Measurements from ENCODE around the gene PPP1R2B. TPM values are rescaled to one million over a fixed set of nuclear protein-coding genes. Genes with fewer than 3 reads are reported as not detected.

Gene PPP1R2B
- total RNA-seq (under 1 TPM in 2 of 4 donors, not detected in 2; 0.38 to 0.39 TPM), polyA plus RNA-seq (under 1 TPM in 2 of 3 donors, not detected in 1; 0.05 to 0.09 TPM)
- long read RNA-seq, donor 1 = 0 reads
- long read RNA-seq, donor 2 = 0 reads

DNA sequence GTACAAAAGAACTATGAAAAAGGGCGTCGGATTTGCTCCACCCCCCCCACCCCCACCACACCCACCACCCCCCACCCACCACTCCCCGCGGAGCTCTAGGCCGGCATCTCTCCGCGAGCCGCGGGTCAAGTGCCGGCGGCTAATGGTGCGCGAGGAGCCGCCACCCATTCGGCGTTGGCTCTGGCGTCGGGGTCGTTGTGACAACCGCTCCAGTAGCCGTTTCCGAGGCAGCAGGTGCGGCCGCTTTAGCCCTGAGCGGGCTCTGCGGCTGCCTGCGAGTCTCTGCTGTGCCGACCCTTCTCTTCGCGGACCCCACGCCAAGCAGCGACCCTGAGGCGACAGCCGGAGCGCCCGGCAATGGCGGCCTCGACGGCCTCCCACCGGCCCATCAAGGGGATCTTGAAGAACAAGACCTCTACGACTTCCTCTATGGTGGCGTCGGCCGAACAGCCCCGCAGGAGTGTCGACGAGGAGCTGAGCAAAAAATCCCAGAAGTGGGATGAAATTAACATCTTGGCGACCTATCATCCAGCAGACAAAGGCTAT lies at the start of gene PPP1R2B:
Gene PPP1R2B, plus strand, starts transcription at position 90 of the 546 bp plus-strand sequence. Its CDS starts 268 bp downstream, at position 358.
- no peak within 1 kb of the TSS for H3K27ac ChIP-seq
- H3K4me3 ChIP-seq = no peak within 1 kb of the TSS
- peaks cover 0 to 13% (median 0%) of the 10 kb centered on the region in 3 donors for H3K27me3 ChIP-seq (ENCODE audit: insufficient read depth in 3 of 3, low read length in 2 of 3)
- intact Hi-C loops (cut with DNase I) = no loop called here
- H3K36me3 ChIP-seq (ENCODE audit: insufficient read depth in 1 of 2, low read depth in 1 of 2) = no peaks in the 10 kb centered on the region
- H3K4me1 ChIP-seq = no peaks in the 10 kb centered on the region
- 45 to 53% (median 48%) methylated on average over 43 to 48 of the region's 48 CpGs for WGBS, 3 donors
- DNase-seq (no peak), ATAC-seq (no peak)
- TF ChIP-seq, protein P1, sequence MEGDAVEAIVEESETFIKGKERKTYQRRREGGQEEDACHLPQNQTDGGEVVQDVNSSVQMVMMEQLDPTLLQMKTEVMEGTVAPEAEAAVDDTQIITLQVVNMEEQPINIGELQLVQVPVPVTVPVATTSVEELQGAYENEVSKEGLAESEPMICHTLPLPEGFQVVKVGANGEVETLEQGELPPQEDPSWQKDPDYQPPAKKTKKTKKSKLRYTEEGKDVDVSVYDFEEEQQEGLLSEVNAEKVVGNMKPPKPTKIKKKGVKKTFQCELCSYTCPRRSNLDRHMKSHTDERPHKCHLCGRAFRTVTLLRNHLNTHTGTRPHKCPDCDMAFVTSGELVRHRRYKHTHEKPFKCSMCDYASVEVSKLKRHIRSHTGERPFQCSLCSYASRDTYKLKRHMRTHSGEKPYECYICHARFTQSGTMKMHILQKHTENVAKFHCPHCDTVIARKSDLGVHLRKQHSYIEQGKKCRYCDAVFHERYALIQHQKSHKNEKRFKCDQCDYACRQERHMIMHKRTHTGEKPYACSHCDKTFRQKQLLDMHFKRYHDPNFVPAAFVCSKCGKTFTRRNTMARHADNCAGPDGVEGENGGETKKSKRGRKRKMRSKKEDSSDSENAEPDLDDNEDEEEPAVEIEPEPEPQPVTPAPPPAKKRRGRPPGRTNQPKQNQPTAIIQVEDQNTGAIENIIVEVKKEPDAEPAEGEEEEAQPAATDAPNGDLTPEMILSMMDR (IDR thresholded peaks at IDR 0.05) = no peak
- peaks cover 10% of the 10 kb centered on the region for H3K9me3 ChIP-seq

DNA sequence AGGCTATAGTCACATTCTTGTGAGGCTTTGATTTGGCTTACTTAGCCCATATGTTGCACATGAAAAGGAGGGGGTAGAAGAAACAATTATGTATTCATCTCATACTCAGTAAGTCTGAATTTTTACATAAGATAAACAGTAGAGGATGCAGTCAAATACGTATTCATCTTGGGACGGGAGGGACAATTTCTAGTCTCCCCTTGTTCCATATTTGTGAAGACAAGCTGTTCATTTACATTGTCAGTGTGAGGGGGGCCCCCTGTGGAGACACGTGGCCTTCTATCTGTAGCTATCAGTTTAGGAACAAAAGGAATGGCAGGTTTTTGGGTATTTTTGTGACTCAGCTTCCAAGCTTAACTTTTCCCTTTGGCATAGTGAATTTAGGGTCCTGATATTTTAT lies 49.2 kb upstream of the PPP1R2B start:
- DNase-seq (no peak), ATAC-seq (peak in 1 of 4 donors; percentile 48)
- WGBS, 3 donors = 57 to 67% (median 60%) methylated on average over 3 of the region's 3 CpGs
- no peaks in the 10 kb centered on the region for H3K4me1 ChIP-seq
- intact Hi-C loops (cut with DNase I) = no loop called here
- H3K9me3 ChIP-seq = no peaks in the 10 kb centered on the region
- no peak overlapping the region for H3K27ac ChIP-seq
- no peak overlapping the region for H3K4me3 ChIP-seq
- H3K36me3 ChIP-seq (ENCODE audit: insufficient read depth in 1 of 2, low read depth in 1 of 2) = no peaks in the 10 kb centered on the region
- H3K27me3 ChIP-seq (ENCODE audit: insufficient read depth in 3 of 3, low read length in 2 of 3) = no peaks in the 10 kb centered on the region
- TF ChIP-seq, protein P1 (IDR thresholded peaks at IDR 0.05) = no peak

DNA sequence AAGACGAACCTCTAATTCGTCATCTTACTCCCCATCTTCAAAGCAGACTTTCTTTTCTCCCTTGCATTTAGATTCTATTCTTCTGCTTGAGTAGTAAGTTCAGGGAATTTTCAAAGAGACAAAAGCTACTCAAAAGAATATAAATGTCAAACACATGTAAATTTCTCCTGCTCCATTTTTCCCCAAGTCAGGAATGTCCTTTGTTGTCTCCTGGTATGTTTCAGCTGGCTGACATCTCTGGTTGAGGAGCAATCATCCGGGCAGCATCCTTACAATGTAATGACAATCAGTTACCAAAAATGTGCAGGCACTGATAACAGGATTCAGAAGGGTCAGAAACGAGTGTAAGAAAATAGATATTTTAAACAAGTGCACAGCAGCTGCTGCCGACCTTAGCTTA lies 47.6 kb upstream of the PPP1R2B start:
- Histone ChIP-seq H3K9me3 (no peaks in the 10 kb centered on the region), H3K27me3 (ENCODE audit: insufficient read depth in 3 of 3, low read length in 2 of 3) (no peaks in the 10 kb centered on the region), H3K4me1 (no peaks in the 10 kb centered on the region), H3K4me3 (no peak overlapping the region), H3K36me3 (ENCODE audit: insufficient read depth in 1 of 2, low read depth in 1 of 2) (no peaks in the 10 kb centered on the region), H3K27ac (no peak overlapping the region)
- DNase-seq (no peak), ATAC-seq (no peak)
- 73 to 76% (median 74%) methylated on average over 5 of the region's 5 CpGs for WGBS, 3 donors
- TF ChIP-seq, protein P1 (IDR thresholded peaks at IDR 0.05) = no peak
- intact Hi-C loops (cut with DNase I) = no loop called here

DNA sequence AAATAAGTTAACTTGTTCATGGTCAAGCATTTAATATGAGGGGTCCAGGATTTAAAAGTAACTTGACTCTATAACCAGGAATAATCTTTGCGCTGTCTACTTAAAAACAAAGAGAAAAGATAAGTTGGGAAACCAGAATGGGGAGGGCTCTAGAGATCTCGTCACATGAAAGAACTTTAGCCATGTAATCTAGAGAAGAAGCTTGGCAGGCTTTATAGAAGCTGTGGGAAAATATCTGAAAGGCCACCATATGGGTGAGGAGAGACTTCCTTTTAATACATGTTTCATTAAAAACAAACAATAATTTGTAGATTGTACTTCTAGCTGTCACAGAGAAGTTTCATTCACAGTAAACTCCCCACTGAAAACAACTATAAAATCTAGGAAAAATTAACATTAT lies 46.7 kb upstream of the PPP1R2B start:
- 56 to 74% (median 62%) methylated on average over 2 of the region's 2 CpGs for WGBS, 3 donors
- TF ChIP-seq, protein P1 (IDR thresholded peaks at IDR 0.05) = no peak
- Histone ChIP-seq H3K27ac (no peak overlapping the region), H3K4me1 (no peaks in the 10 kb centered on the region), H3K9me3 (no peaks in the 10 kb centered on the region), H3K36me3 (ENCODE audit: insufficient read depth in 1 of 2, low read depth in 1 of 2) (no peaks in the 10 kb centered on the region), H3K27me3 (ENCODE audit: insufficient read depth in 3 of 3, low read length in 2 of 3) (no peaks in the 10 kb centered on the region), H3K4me3 (no peak overlapping the region)
- intact Hi-C loops (cut with DNase I) = no loop called here
- DNase-seq (no peak), ATAC-seq (no peak)

DNA sequence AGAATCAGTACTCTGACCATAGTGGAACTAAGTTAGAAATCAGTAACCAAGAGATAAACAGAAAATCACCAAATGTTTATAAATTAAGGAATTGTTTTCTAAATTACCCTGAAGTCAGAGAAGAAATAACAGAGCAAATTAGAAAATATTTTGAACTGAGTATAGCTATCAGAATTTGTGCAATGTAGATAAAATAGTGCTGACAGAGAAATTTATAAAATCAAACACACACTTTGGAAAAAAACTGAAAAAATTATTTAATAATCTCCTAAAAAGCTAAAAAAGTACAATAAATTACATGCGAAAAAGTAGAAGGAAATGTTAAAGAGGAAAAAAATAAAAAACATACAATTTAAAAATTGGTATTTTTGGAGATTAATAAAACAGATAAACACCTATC lies 37.1 kb upstream of the PPP1R2B start:
- Histone ChIP-seq H3K27ac (no peak overlapping the region), H3K36me3 (ENCODE audit: insufficient read depth in 1 of 2, low read depth in 1 of 2) (no peaks in the 10 kb centered on the region), H3K4me3 (no peak overlapping the region), H3K27me3 (ENCODE audit: insufficient read depth in 3 of 3, low read length in 2 of 3) (no peaks in the 10 kb centered on the region), H3K9me3 (no peaks in the 10 kb centered on the region), H3K4me1 (no peaks in the 10 kb centered on the region)
- TF ChIP-seq, protein P1 (IDR thresholded peaks at IDR 0.05) = no peak
- DNase-seq (no peak), ATAC-seq (no peak)
- 92 to 94% (median 94%) methylated on average over 1 of the region's 1 CpG for WGBS, 3 donors
- intact Hi-C loops (cut with DNase I) = no loop called here

All from psoas muscle (tissue), 8 donors.